WERI-Rb-1 (cell line): ENCODE data around the gene SMIM28.

Source experiments
- DNase-seq: peaks from one replicate; pipeline ENCODE4 v3.0.0-alpha.2; 2020
- H3K27ac ChIP-seq: fragments of 250-450 bp; sonication (Bioruptor Pico); 2 replicates; pipeline ENCODE4 v1.5.1; 2020; ENCODE audit warnings: mild to moderate bottlenecking, moderate library complexity
- H3K27me3 ChIP-seq: fragments of 250-450 bp; sonication (Bioruptor Pico); 2 replicates; pipeline ENCODE4 v1.5.1; 2021; ENCODE audit warnings: mild to moderate bottlenecking, low read depth, moderate library complexity; ENCODE audit not compliant: insufficient read depth, severe bottlenecking
- H3K36me3 ChIP-seq: fragments of 250-450 bp; sonication (Bioruptor Pico); 2 replicates; pipeline ENCODE4 v1.5.1; 2020; ENCODE audit warnings: mild to moderate bottlenecking, moderate library complexity
- H3K4me3 ChIP-seq: 2 replicates; pipeline ENCODE4 v1.5.1; 2011; ENCODE audit warnings: low read depth, mild to moderate bottlenecking, control low read depth, low read length
- H3K9me3 ChIP-seq: fragments of 250-450 bp; sonication (Bioruptor Pico); 2 replicates; pipeline ENCODE4 v1.5.1; 2021; ENCODE audit warnings: mild to moderate bottlenecking, moderate library complexity; ENCODE audit not compliant: severe bottlenecking
- CTCF ChIP-seq: IDR thresholded peaks from 2 replicates; pipeline ENCODE4 v1.5.1; 2011; ENCODE audit warnings: low read depth, mild to moderate bottlenecking, control low read depth, inconsistent platforms, low read length

Gene SMIM28

DNA sequence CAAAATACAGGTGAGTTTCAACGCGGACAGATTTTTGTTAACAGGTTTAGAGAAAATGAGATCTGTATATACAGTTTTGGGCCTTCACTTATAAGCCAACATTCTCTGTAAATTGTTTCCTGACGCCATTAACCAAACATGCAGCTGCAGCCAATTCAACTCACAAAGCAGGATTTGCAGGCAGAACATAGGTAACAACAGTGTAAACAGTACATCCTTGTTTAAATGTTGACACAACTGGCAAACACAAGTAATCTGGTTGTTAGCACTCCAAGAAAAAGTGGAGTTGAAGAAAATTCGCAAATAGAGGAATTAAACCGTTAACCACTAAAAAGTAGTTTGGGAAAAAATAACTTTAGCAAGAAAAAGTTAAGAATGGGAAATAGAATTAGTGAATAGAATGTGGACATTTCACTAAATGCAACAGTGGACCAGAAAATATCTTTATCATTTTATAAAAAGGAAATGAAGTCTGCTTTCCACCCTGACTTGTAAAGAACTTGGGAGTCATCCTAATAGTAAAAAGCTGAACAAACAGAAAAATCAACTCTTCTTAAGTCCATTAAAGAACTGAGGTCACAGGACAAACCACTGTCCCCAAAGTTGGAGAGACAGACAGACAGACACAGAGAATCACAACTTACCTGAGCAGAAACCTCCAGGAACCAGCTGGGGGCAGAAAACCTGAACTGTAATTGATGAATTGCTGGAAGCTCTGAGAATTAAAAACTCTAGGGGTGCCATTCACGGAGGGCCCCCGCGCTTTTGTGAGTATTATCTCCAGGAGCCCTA lies 10.1 kb downstream of the SMIM28 start:
- DNase-seq: no peak

DNA sequence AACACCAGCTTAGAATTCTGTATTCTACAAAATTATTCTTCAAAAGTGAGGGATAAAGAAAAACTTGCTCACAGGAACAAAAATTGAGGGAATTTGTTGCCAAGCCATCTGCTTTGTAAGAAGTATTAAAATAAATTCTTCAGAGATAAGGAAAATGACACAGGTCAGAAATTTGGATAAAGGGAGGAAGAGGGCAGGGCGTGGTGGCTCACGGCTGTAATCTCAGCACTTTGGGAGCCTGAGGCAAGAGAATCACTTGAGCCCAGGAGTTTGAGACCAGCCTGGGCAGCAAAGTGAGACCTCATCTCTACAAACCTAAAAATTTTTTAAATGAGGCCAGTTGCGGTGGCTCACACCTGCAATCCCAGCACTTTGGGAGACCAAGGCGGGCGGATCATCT lies 11.8 kb downstream of the SMIM28 start:
- Histone ChIP-seq H3K27me3 (no peaks in the 10 kb centered on the region), H3K4me3 (no peak overlapping the region), H3K27ac (no peak overlapping the region), H3K36me3 (no peaks in the 10 kb centered on the region), H3K9me3 (no peaks in the 10 kb centered on the region)
- DNase-seq: no peak
- no peak for TF ChIP-seq CTCF

More for the DNA sequence above, 10.1 kb downstream of the SMIM28 start:
- Histone ChIP-seq H3K9me3 (no peaks in the 10 kb centered on the region), H3K27me3 (no peaks in the 10 kb centered on the region), H3K27ac (no peak overlapping the region), H3K4me3 (no peak overlapping the region), H3K36me3 (no peaks in the 10 kb centered on the region)
- TF ChIP-seq CTCF: no peak

DNA sequence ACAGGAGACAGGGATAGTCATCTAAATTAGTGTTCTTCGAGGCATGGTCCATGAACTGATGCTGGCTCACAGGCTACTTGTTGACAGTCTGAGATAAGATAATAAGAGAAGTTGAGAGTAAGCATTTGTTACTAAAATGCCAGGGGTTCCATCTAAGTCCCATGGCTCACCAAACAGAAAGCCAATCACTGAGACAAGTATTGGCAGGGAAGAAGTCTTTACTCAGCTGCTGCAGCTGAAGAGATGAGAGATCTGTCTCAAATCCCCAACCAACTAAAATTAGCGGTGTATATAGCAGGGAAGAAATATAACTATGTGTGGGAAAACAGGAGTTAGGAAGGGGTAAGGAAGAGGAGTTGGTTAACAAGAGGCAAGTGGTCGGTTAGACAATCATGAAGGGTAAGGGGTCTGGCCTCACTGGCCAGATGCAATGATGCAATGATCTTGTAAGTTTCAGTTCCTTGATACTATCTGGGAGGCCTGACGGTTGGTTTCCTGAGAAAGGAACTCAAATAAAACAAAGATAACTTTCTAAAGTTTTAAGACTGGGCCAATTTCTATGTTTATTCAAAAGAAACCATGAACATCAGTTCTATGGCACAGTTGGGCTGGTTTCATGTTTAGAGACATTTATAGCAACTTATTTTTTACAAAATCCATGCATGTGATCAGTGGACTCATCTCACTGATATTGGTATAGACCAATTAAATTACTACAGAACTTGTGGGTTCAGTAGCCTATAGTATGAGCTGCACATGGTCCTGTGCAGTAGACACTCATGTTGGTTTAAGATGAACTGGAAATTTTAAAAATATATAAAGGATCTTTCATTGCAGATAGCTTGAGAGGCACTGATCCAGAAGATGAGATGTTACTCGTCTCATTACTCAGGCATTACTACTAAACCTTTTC lies 16.4 kb downstream of the SMIM28 start:
- Histone ChIP-seq H3K4me3 (no peak overlapping the region), H3K27ac (no peak overlapping the region), H3K9me3 (no peaks in the 10 kb centered on the region), H3K36me3 (no peaks in the 10 kb centered on the region), H3K27me3 (no peaks in the 10 kb centered on the region)
- no peak for DNase-seq
- TF ChIP-seq CTCF: no peak

DNA sequence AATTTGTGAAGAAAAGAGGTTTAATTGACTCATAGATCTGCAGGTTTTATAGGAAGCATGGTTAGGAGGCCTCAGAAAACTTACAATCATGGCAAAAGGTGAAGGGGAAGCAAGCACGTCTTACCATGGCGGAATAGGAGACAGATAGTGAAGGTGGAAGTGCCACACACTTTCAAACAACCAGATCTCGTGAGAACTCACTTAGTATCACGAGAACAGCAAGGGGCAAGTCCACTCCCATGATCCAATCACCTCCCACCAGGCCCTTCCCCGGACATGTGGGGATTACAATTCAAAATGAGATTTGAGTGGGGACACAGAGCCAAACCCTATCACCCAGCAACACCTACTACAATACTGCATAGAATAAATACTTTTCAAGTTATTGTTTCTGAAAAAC lies 19.0 kb downstream of the SMIM28 start:
- Histone ChIP-seq H3K27ac (no peak overlapping the region), H3K9me3 (no peaks in the 10 kb centered on the region), H3K27me3 (no peaks in the 10 kb centered on the region), H3K36me3 (no peaks in the 10 kb centered on the region), H3K4me3 (no peak overlapping the region)
- no peak for TF ChIP-seq CTCF
- DNase-seq: no peak

- no peaks in the 10 kb centered on the region for H3K36me3 ChIP-seq
- H3K9me3 ChIP-seq: no peaks in the 10 kb centered on the region
- no peaks in the 10 kb centered on the region for H3K27me3 ChIP-seq
- H3K27ac ChIP-seq: no peak overlapping the region
- no peak for DNase-seq
- H3K4me3 ChIP-seq: no peak overlapping the region
- TF ChIP-seq CTCF: no peak
These were observed 19.7 kb downstream of the SMIM28 start for GRCh38 chr6:138397128-138398122.
